ENCODE results near the gene CRPPA. TPM values are rescaled to one million over a fixed set of nuclear protein-coding genes. Genes with fewer than 3 reads are reported as not detected.

CRPPA gene
- total RNA-seq, 1 donor from 2014 or later, result not detected

DNA sequence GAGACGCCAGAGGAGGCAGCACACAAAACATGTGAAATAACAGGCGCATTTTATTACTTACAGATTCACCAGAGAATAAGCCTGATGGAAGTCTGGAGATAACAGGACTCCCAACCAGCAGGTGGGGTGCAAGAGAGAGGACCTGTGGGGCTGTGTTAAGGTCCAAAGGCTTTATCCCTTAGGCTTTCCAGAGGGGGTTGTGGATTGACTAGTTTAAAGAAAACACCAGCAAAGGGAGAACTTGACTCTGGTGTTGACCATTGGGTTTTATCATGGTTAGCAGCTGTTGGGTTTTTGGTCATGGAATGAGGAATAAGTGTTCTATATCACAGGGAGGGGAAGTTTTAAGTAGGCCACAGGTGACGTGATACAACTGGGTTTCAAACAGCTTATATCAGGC is 1.6 kb upstream of the CRPPA start:
- Histone ChIP-seq H3K4me3 (no peak overlapping the region), H3K36me3 (no peaks in the 10 kb centered on the region), H3K9me3 (no peaks in the 10 kb centered on the region), H3K4me1 (peaks cover 0 to 11% of the 10 kb centered on the region in 2 donors), H3K27me3 (no peaks in the 10 kb centered on the region), H3K27ac (no peak overlapping the region)
- DNase-seq (ENCODE audit: low spot score in 2 of 2), result no peak
- intact Hi-C loops (cut with DNase I), result no loop called here
- TF ChIP-seq, protein P1, sequence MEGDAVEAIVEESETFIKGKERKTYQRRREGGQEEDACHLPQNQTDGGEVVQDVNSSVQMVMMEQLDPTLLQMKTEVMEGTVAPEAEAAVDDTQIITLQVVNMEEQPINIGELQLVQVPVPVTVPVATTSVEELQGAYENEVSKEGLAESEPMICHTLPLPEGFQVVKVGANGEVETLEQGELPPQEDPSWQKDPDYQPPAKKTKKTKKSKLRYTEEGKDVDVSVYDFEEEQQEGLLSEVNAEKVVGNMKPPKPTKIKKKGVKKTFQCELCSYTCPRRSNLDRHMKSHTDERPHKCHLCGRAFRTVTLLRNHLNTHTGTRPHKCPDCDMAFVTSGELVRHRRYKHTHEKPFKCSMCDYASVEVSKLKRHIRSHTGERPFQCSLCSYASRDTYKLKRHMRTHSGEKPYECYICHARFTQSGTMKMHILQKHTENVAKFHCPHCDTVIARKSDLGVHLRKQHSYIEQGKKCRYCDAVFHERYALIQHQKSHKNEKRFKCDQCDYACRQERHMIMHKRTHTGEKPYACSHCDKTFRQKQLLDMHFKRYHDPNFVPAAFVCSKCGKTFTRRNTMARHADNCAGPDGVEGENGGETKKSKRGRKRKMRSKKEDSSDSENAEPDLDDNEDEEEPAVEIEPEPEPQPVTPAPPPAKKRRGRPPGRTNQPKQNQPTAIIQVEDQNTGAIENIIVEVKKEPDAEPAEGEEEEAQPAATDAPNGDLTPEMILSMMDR (IDR thresholded peaks at IDR 0.05), result no peak

DNA sequence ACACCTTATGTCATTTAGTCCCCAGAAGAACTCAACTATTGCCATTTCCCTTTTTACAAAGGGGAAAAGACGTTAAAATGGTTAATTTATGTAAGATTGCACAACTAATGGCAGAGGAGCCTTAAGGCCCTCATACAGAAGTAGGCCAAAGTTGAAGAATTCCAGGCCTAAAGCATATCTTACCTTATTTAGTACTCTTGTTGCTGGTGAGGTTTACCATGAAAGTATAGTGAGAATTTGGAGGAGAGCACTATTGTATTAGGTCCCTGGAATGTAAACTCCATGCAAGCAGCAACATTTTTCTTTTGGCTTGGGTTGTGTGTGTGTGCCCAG is 731 bp upstream of the CRPPA start:
- Histone ChIP-seq H3K36me3 (no peaks in the 10 kb centered on the region), H3K27ac (peak overlapping the region; percentile 98), H3K4me1 (peaks cover 0 to 11% of the 10 kb centered on the region in 2 donors), H3K4me3 (no peak overlapping the region), H3K9me3 (no peaks in the 10 kb centered on the region), H3K27me3 (no peaks in the 10 kb centered on the region)
- TF ChIP-seq, protein P1 (IDR thresholded peaks at IDR 0.05), result no peak
- no peak for DNase-seq (ENCODE audit: low spot score in 2 of 2)
- intact Hi-C loops (cut with DNase I), result no loop called here

DNA sequence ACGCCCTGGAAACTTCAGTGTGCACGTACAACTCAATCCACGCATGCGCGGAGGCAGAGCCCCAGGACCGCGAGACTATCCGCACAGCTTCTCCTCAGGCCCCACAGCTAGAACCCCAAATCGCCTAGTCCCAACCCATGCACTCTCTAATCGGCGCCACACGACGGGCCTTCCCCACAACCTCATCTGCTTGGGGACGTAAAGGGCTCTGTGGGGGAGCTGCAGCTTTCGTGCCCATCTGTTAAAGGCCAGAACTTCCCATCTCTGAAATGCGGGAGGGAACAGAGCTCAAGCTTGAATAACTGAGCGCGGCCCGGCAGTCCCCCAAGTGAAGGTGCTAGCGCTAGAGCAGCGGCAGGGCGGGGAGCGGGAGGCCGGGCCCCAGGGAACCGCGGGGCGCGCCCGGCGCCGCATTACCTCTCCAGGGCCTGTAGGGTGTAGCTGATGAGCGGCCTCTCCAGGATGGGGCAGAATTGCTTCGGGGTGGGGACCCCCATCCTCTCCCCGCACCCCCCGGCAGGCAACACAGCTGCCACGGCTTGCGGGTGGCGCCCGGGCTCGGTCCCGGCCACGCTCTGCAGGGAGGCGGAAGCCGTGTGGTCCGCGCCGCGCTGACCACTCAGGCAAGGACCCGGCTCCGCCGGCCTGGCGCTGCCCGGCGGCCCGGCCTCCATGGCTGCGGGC is 547 bp downstream of the CRPPA start:
- intact Hi-C loops (cut with DNase I), result no loop called here
- peak; percentile 35 to 87 for DNase-seq (ENCODE audit: low spot score in 2 of 2)
- peak overlapping the region; percentile 84 to 95 for H3K4me3 ChIP-seq

DNA sequence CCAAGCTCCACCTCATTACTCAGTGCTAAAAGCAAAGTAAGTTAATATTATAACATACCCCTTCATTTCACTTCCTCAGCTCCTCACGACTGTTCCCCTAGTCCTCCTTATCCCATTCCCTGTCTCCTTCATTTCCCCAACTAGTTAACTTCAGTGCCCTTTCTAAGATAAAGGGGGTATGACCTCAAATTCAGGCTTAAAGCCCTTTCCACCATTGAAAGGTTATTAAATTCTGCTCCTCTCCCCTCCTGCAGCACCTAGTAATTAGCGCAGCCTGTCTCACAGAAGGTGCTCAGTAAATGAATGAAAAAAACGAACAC is 1.0 kb downstream of the CRPPA start:
- Histone ChIP-seq H3K27me3 (no peaks in the 10 kb centered on the region), H3K27ac (peak overlapping the region; percentile 98), H3K9me3 (no peaks in the 10 kb centered on the region), H3K4me3 (peak overlapping the region; percentile 84 to 95), H3K4me1 (peaks cover 0 to 11% of the 10 kb centered on the region in 2 donors), H3K36me3 (no peaks in the 10 kb centered on the region)
- intact Hi-C loops (cut with DNase I), result no loop called here
- TF ChIP-seq, protein P1 (IDR thresholded peaks at IDR 0.05), result no peak
- DNase-seq (ENCODE audit: low spot score in 2 of 2), result no peak

More for the DNA sequence above, 547 bp downstream of the CRPPA start:
- TF ChIP-seq, protein P1 (IDR thresholded peaks at IDR 0.05), result peak; percentile 23 to 27 (median 27)
- no peaks in the 10 kb centered on the region for H3K9me3 ChIP-seq
- no peaks in the 10 kb centered on the region for H3K36me3 ChIP-seq
- no peaks in the 10 kb centered on the region for H3K27me3 ChIP-seq
- peak overlapping the region; percentile 98 for H3K27ac ChIP-seq
- H3K4me1 ChIP-seq, result peaks cover 0 to 11% of the 10 kb centered on the region in 2 donors

DNA sequence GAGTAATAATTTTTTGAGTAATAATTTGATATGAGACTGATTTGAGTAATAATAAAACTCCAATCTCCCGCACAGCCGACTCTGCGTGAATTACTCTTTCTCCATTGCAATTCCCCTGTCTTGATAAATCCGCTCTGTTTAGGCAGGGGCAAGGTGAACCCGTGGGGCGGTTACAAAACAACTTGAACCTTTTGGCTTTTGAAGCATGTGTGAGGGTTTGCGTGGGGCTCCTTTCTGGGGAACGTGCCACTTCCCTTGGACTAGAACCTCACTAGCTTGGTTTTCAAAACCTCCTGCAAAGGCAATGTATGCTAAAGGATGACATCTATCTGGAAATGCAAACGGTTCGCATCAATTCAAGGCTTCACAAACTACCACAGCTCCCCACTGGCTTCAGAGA is 1.5 kb downstream of the CRPPA start:
- TF ChIP-seq, protein P1 (IDR thresholded peaks at IDR 0.05), result no peak
- no peak for DNase-seq (ENCODE audit: low spot score in 2 of 2)
- H3K4me3 ChIP-seq, result peak overlapping the region in 1 of 2 donors; percentile 95
- intact Hi-C loops (cut with DNase I), result no loop called here
- H3K36me3 ChIP-seq, result no peaks in the 10 kb centered on the region
- H3K4me1 ChIP-seq, result peaks cover 0 to 11% of the 10 kb centered on the region in 2 donors
- peak overlapping the region; percentile 98 for H3K27ac ChIP-seq
- no peaks in the 10 kb centered on the region for H3K9me3 ChIP-seq
- no peaks in the 10 kb centered on the region for H3K27me3 ChIP-seq

DNA sequence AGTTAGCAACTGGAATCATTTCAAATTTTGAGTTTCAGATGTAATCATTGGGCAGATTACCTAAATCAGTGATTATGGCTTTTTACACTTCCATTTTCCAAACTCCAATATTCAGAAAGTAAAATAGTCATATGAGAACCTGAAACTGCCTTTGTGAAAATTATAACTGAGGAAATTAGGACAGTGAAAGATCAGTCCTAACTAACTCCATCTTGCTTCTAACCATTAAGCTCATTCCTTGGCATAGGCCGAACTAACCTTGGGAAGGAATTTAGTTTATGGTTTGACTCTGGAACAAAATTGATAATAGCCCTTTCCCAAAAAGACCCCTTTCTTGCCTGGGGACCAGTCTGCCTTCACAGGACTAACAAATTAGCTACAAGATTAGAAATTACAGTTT is 2.2 kb downstream of the CRPPA start:
- DNase-seq (ENCODE audit: low spot score in 2 of 2), result no peak
- H3K27me3 ChIP-seq, result no peaks in the 10 kb centered on the region
- H3K27ac ChIP-seq, result no peak overlapping the region
- no peaks in the 10 kb centered on the region for H3K36me3 ChIP-seq
- TF ChIP-seq, protein P1 (IDR thresholded peaks at IDR 0.05), result no peak
- H3K4me3 ChIP-seq, result no peak overlapping the region
- intact Hi-C loops (cut with DNase I), result no loop called here
- H3K4me1 ChIP-seq, result peaks cover 0 to 11% of the 10 kb centered on the region in 2 donors
- no peaks in the 10 kb centered on the region for H3K9me3 ChIP-seq

Measured in ascending aorta (tissue), 2 donors.